Omental fat pad (tissue), 4 donors: ENCODE data around the gene NTRK3. TPM values are rescaled to one million over a fixed set of nuclear protein-coding genes. Genes with fewer than 3 reads are reported as not detected.

Source experiments
- ATAC-seq: fragments of 150-250 bp; one replicate; pipeline ENCODE4 v1.9.1; 2016; ENCODE audit warnings: mild to moderate bottlenecking, moderate library complexity; ENCODE audit not compliant: low FRiP score
- DNase-seq: peaks from one replicate; pipeline ENCODE4 v3.0.0-alpha.2; 2019; ENCODE audit warnings: low spot score
- CTCF ChIP-seq, 3 donors: fragments of 450-650 bp; IDR thresholded peaks; one replicate each; pipeline ENCODE4 v1.5.1; 2016 to 2017; ENCODE audit warnings: antibody characterized with exemption in 3 of 3, mild to moderate bottlenecking in 3 of 3, moderate library complexity in 2 of 3
- total RNA-seq, 4 donors: library from RNA; depleted of rRNA; stranded (reverse); fragments of >200 nt; gene quantifications; one replicate each; pipeline ENCODE4 v1.1.0, GENCODE V29; 2016

The NTRK3 gene
- total RNA-seq, 4 donors from 2014 or later = 0.75 to 5.2 (median 3.6) TPM

- ATAC-seq (no peak), DNase-seq (no peak)
- TF ChIP-seq CTCF (IDR thresholded peaks at IDR 0.05) = no peak
Observed at GRCh38 chr15:87924433-87924832, 332.1 kb downstream of the NTRK3 start.

- ATAC-seq = no peak
- TF ChIP-seq CTCF (IDR thresholded peaks at IDR 0.05) = no peak
- DNase-seq = no peak
Observed at GRCh38 chr15:87919064-87919463, 337.5 kb downstream of the NTRK3 start.

- no peak for TF ChIP-seq CTCF (IDR thresholded peaks at IDR 0.05)
- ATAC-seq (no peak), DNase-seq (no peak)
Observed at GRCh38 chr15:87917480-87917879, 339.1 kb downstream of the NTRK3 start.

- TF ChIP-seq CTCF (IDR thresholded peaks at IDR 0.05) = no peak
- DNase-seq (no peak), ATAC-seq (no peak)
Observed at GRCh38 chr15:87916208-87916607, 340.3 kb downstream of the NTRK3 start.

- DNase-seq = no peak
- no peak for TF ChIP-seq CTCF (IDR thresholded peaks at IDR 0.05)
- ATAC-seq = no peak
Observed at GRCh38 chr15:87910301-87910700, 346.2 kb downstream of the NTRK3 start.

GRCh38 chr15:87907676-87908446 is 348.7 kb downstream of the NTRK3 start:
- DNase-seq (no peak), ATAC-seq (no peak)
- TF ChIP-seq CTCF (IDR thresholded peaks at IDR 0.05) = no peak

- no peak for ATAC-seq
- DNase-seq = no peak
- no peak for TF ChIP-seq CTCF (IDR thresholded peaks at IDR 0.05)
Observed at GRCh38 chr15:87906444-87906843, 350.1 kb downstream of the NTRK3 start.
